ENCODE results near the gene CHI3L1.

CHI3L1 gene

DNA sequence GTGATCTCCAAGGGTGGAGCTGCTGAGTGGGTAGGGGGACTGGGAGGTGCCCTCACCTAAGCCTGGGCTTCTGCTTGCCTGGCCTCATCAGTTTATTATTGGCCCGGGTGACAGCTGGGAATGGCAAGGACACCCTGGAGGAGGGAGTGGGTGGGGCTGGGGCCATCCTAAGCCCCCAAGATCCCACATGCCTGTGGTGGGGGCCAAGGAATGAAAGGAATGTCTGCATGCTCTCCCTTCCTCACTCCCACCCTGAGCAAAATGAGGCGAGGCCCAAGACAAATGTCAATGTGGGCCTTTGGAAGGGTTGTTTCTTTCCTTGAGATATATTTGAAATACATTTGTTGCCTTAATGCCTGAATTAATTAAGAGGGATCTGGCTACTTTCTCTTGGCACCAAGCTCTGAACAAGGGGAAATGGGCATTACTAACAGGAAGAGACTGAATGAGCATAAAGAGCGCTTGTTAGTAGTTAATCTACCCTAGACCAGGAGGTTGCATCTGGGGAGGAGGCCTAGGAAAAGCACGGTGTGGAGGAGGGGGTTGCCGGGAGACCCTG is 19.7 kb upstream of the CHI3L1 start:
- no peak for DNase-seq (ENCODE audit: low read depth)

DNA sequence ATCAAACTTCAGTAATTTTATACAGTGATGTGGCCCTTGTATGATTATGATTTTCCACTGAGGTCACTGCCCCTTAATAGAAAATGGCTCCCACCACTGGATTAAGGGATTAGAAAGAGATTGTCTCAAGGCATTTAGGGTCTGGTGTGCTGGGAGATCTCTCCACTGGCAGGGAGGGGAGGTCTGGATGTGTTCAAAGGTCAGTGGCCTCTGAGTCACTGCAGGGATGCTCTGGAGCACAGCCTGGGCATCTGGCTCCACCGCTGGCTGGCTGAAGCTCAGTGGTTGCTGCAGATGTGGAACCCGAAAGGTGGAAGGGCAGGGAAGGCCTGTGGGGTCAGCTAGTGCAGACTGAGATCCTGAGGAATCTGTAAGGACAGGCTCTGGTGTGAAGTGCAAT is 18.3 kb upstream of the CHI3L1 start:
- no peak for DNase-seq (ENCODE audit: low read depth)

DNA sequence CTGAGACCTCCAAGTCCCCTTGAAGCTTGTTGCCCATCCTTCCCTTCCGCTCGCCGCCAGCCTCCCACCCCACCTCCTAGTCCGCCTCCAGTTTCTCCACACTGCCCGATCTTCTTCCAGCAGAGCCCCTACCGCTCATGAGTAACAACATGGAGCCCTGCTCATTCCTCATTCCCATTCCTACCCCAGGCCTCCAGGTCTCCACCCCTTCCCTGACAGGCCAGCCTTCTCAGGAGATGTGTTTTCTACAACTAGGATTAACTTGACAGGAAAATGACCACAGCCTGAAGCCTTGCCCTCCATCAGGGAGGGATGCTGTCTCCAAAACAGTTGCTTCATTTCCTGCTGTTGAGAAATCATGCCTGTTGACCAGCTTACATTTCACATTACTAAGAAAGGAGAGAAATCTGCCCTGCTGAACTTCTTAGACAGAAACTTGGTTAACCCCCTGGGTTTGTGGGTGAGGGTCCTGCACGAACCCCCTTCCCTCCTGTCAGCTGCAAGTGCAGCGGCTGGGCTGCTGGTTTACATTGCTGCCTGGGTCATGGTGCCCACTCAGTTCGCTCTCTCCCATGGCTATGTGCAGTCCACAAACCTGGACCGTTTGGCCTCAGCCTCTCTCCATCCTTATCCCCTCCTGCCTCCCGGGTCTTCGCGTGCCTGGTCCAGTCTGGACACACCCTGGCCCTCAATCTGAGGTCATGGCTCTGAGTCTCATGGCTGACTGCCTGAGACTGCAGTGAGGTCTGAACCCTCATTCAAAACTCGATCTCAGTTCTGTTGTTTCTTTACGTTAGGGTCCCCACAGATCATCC is 16.1 kb upstream of the CHI3L1 start:
- no peak for DNase-seq (ENCODE audit: low read depth)

DNA sequence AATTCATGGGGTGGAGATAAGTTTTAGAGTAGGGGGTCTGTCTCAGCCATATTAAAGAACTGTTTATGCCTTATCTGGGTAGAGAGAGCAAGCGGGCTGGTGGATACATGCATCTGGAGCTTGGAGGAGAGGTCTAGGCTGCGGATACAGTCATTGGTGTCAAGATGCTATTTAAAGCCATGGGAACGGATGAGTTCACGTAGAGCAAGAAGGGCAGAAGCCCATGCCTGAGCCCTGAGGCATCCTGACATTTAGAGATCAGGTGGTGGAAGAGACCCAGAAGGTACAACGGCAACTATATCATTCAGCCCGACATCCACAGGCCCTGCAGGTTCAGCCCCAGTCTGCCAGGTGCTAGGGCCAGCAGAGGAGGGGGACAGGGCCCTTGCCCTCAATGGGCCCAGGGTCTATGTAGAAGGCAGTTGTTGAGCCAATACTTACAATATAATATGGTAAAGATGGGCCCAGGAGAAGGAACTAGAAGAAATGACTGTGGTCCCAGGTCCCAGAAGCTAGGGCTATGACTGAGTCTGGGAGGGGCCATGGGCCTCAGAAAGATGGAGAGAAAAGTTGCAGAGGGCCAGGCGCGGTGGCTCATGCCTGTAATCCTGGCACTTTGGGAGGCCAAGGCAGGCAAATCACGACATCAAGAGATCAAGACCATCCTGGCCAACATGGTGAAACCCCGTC is 15.2 kb upstream of the CHI3L1 start:
- no peak for DNase-seq (ENCODE audit: low read depth)

DNA sequence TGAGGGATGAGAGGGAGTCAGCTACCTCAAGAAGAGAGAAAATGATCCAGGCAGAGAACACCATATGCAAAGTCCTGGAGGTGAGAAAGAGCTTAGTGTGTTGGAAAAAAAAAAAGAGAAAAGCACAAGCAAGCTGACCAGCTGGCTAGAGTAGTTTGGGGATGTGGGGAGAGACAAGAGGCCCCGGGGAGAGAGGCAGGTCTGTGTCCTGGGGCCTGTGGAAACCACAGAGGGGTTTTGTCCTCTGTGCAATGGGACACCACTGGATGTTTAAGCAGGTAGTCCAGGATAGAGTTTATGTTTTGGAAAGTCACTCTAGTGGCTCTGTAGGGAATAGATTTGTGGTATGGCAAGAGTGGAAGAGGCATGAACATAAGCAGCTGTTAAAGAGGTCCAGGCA is 14.4 kb upstream of the CHI3L1 start:
- DNase-seq (ENCODE audit: low read depth): no peak

DNA sequence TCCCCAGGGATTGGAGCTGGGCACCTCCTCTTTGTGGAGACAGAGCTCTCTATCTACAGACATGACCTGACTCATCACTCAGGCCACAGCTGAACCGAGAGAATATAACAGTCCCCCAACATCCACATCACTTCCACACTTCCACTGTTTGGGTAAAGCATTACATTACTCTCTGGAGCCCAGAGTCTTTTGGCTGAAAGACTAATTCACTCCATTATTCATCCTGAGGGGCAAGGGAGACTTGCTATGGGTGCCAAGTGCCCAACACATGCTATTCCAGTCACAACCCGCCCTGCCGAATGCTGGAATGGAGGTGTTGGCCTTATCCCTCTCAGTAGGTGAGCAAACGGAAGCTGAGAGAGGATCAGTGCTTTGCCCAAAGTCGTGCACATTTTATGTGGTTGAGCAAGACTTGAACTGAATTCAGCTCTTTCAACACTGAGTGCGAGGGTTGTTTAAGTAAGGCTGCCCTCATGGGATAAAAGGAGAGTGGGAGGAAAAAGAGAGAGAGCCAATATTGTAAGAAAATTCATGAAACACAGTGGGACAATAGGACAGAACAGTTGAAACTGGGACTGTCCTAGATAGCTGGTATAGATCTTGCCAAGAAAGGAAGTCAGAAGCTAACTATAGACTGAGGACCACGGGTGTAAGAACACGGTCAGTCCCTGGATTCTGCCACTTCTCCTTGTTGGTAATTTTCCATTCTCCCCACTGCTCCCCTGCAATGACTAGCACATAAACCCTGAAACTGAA is 13.5 kb upstream of the CHI3L1 start:
- no peak for DNase-seq (ENCODE audit: low read depth)

DNA sequence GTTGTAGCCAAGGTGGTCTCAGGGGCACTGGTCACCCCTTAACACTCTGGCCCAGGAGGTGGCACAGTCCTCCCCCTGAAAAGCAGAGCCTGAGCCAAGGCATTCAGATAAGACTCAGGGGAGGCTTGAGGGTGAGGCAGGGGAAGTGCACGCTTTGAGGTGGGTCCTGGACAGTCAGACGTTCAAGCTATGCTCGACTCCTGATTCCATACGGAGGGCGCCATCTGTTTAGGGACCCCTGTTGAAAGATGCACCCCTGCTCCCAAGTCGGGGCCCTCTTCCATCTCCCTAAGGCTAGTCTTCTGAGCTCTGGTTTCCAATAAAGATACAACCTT is 12.9 kb upstream of the CHI3L1 start:
- DNase-seq (ENCODE audit: low read depth): no peak

DNA sequence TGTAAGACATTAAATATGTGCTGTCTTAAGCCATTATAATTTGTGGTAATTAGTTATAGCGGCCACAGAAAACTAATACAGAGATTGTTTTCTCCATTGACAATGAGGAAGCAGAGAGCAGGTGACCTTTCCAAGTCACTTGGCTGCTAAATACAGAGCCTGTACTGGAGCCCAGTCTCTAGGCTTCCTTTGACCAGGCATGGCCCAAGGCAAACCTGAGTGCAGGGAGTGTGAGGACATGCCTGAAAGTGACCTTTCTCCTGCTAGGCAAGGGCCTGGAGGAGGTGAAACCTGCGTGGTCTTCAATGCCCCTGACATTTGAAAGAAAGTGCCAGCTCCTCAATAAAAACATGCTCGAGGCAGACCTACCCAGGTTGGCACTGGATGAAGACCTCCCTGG is 12.5 kb upstream of the CHI3L1 start:
- DNase-seq (ENCODE audit: low read depth): no peak

DNA sequence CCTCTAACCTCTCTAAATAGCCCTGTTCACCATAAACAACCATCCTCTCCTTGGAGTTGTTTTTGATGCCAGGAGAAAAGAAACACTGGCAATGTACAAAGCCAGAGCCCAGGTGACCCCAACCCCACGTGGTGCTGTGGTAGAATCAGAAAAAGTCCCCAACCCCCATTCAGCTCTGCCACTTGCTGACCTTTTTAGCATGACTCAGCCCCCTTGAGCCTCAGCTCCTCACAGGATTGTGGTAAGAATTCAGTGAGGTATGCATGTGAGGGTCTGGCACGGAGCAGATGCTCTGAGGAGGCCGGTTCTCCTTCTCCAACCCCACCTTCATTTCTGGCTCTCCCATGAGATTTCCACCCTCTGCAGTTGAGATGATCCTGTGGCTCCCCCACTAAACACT is 11.1 kb upstream of the CHI3L1 start:
- DNase-seq (ENCODE audit: low read depth): no peak

DNA sequence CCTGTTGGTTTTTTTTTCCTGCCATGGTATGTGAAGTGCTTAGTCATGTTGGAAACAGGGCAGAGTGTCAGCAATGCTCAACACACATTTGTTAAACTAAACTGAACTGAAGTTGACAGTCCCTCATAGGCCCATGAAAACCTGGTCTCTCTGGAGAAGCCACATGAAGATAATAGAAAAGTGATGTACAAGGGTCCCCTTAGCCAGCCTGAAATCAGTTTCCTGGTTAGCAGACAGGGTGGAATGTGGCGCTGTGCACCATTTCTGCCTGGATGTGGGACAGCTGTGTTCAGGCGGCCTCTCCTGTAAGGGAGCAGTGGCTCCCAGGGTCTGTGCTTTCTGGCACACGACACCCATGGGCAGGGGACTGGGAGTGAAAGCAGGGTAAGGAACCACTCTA is 9.9 kb upstream of the CHI3L1 start:
- DNase-seq (ENCODE audit: low read depth): no peak

DNA sequence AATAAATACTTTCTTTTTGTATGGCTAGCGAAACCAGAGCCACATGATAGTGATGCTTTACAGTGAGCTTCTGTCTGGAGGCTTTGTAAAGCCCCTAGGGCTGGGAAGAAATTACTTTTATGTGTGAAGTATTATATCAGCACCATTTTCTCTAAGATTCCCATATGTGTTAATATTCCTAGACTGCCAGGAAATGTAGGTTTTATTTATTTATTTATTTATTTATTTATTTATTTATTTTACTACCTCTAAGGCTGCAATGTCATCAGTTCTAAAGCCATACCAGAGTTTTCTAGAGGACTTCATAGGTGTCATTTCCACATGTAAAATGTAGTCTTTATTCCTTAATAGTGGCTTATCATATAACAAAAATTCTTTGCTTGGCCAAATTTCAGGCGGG is 4.4 kb upstream of the CHI3L1 start:
- no peak for DNase-seq (ENCODE audit: low read depth)

DNA sequence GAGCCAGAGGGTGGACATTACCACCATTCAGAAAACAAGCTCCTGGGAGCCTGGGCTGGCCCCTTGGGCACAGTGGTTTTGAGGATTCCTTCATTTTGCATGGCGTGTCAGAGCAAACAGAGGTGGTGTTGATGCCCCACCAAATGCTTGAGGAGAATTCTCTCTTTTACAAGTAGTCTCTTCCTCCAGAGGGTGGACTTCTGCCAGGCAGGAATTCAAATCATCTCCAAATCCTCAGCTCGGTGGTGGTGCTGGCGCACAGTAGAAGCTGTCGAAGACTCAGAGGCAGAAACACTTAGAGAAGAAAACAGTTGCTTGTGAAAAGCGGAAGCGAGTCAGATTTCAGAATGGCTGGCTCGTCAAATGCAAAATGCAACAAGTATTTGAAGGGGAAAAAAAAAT is 3.4 kb upstream of the CHI3L1 start:
- DNase-seq (ENCODE audit: low read depth): no peak

DNA sequence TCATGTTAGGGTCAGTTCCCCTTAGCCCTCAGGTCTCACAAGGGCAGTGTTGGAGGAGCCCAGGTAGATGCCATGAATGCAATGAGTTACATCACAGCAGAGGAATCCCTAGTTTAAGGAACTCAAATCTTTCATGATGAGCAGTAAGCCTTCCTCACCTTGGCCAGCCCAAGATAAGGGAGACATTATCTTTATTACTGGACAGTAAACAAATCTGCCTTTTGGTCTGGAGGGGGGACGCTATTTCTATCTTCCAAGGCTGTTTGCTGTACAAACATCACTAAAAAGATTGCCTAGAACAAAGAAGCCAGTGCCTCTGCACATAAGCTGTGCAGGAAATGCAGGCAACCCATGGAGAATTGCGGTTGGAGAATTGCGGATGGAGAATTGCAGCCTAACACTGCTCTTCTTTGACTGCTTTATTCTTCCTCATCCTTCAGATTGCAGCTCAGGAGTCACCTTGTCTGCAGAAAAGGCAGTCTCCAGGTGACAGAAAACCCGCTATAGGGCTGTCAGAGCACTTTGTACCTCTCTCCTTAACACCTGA is 2.3 kb upstream of the CHI3L1 start:
- no peak for DNase-seq (ENCODE audit: low read depth)

DNA sequence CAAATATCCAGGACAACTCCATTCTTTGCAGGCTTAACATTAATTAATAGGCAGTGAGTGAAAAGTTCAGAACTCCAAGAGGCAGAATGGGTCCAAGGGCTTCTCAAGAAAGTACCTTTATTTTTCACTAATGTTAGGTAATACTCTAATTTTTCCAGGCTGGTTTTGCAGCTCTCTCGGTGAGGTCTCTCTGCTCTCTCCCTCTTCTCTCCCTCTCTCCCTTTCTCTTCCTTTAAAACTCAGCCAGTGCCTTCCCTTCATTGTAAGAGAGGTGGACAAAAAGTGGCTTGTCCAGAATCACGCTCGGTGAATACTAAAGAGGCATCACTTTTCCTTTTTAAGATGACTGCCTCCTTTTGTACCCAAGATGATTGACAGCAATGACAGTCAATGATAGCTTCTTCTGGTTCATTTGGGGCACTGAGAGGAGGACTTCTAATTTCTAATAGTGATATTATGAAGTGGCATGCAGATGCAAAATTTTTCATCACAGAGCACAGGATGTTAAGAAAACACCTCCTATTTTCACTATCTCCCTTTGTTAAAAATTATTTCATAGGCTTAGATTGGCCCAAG is 1.3 kb upstream of the CHI3L1 start:
- DNase-seq (ENCODE audit: low read depth): no peak

DNA sequence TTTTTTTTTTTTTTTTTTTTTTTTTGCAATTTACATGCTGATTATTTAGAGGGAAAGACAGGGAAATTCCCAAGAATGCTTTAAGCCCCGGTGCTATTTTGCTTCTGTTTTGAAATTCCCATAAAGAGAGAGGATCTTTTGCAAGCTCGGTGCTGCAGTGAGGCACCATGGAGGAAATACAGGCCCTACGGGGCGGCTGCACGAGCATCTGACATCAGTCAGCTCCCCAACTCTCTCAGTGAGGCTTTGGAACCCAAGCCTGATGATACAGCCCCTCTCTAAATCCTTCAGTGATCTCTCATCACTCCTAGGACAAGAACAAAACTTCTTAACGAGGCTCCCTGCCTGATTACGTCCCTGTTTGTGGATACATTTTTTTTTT is 791 bp upstream of the CHI3L1 start:
- no peak for DNase-seq (ENCODE audit: low read depth)

DNA sequence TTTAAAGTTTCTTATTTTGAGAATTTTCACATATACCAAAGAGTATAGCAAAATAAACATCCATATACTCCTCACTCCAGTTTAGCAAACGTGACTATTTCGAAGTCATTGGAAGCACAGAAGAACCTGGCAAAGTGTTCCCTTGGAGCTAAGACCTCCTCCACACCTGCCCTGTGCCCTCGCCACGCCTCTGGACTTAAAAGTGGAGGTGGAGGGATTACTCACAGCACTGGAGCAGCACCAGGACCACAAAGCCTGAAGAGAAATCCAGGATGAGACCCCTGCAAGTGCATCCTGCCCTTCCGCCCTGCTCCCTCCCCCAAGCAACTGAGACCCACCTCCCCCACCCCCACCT is 436 bp downstream of the CHI3L1 start:
- DNase-seq (ENCODE audit: low read depth): no peak

DNA sequence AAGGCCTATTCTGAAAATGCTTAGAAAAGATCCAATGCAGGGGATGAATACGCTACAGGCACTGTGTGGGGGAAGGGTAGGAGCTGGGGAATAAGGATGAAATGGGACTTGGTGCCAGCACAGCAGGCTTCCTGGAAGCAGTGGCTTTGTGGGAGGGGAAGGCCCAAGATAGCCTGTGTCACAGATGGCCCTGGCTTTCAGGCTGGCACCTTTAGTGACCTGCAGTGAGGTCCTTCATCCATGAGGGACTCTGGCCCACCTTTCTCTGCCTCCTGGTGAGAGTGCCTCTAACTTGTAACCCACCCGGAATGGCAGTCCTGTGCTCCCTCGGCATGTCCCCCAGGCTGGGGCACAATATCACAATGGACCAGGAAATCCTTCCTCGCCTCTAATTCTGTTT is 919 bp downstream of the CHI3L1 start:
- DNase-seq (ENCODE audit: low read depth): no peak

DNA sequence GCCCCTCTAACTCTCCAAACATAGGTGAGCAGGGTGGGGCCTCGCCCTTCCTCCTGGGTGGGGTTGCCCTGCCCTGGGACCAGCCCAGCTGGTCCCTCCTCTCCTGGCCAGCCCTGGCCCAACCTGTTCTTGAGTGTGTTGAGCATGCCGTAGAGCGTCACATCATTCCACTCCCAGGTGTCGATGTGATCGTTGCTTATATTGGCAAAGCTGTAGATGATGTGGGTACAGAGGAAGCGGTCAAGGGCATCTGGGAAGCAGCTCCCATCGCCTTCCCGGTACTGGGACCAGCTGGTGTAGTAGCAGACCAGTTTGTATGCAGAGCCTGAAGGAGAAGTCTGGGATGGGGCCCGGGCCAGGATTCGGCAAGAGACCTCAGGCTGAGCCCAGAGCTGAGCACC is 1.4 kb downstream of the CHI3L1 start:
- DNase-seq (ENCODE audit: low read depth): no peak

DNA sequence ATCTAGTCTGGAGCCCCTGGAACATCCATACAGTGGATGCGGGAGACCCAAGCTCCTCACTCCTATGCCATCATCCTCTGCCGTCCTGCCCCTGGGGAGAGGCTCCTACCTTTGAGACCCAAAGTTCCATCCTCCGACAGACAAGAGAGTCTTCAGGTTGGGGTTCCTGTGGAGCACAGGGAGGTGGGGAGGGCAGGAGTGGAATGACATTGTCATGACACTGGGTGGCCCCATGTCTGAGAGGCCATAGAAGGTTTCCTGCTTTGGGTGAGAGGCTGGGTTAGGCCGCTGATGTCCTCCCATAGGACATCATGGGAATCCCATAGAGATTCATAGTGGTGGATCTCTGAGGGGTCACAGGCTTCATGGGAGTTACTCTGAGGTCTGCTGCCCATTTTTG is 2.0 kb downstream of the CHI3L1 start:
- DNase-seq (ENCODE audit: low read depth): no peak

DNA sequence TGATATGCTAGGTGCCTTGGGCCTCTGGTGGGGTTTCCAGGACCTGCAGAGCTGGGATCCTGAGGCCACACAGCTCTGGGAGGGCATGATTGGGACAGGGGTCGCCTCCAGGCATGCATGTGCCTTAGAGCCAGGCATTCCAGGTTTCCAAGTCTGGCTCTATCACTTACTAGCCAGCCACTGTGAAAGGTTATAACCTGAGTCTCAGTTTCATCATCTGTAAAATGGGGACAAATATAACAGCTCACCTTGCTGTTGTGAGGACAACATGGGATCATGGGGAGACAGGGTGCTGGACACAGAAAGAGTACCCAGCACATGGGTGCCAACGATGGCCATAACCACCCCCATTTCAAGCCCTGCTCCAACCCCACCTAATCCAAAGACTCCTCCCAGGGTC is 2.7 kb downstream of the CHI3L1 start:
- DNase-seq (ENCODE audit: low read depth): no peak

DNA sequence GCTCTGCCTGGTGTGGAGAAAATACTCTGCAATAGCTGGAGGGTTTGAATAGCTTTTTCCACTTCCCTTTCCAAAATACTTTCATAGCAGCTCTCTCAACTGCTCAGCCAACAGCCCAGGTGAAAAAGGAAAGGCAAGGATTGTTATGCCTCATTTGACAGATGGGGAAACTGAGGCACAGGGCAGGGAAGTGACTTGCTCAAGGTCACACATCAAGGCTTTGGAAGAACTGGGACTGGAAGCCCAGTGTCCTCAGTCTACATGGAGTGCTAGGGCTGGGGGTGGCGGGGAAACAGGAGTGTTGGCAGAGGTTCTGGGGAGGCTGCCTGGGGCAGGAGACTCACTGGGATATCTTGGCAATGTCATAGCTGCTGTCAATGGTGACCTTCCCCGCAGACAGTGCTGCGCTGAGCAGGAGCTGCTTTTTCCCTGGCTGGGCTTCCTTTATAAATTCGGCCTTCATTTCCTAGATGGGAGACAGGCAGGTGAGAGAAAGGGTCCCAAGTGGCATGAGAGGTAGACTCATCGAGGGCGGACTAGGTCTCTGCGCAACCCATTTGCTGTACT is 4.0 kb downstream of the CHI3L1 start:
- no peak for DNase-seq (ENCODE audit: low read depth)
